Activated T-cell treated with anti-CD3 and anti-CD28 coated beads for 24 hours (primary cell): ENCODE data around the gene RAB26.

Source experiments
- DNase-seq: peaks from one replicate; pipeline ENCODE4 v3.0.0-alpha.2; 2020; ENCODE audit warnings: low read depth

Gene RAB26

DNA sequence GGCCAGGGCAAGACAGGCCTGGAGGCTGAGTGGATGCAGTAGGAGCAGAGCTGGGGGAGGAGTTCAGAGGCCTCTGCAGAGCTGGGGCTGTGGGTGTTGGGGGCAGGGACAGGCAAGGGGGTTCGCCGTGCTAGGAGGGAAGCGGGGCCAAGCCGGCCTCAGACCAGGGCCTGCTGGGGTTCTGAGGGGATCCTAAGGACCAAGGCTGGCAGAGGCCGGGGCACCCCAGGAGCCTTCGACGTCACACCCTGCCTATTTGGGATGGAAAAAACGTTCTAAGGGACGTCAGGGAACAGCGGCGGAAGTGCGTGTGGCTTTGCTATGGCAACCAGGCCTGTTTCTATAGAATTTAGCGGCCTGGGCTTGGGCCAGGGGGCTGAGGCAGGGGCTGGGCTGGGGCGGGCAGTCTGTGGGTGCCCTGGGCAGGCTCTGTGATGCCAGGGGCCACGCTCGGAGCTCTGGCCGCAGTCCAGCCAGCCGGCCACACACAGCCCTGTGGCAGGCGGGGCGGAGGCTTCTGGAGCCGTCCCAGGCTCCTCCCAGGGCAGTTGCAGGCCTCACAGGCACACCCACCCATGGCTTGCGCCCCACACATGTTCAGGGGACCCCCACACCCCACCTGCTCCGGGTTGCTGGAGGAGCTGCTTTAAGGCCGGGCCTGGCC, 10.9 kb downstream of the RAB26 start:
- no peak for DNase-seq

DNA sequence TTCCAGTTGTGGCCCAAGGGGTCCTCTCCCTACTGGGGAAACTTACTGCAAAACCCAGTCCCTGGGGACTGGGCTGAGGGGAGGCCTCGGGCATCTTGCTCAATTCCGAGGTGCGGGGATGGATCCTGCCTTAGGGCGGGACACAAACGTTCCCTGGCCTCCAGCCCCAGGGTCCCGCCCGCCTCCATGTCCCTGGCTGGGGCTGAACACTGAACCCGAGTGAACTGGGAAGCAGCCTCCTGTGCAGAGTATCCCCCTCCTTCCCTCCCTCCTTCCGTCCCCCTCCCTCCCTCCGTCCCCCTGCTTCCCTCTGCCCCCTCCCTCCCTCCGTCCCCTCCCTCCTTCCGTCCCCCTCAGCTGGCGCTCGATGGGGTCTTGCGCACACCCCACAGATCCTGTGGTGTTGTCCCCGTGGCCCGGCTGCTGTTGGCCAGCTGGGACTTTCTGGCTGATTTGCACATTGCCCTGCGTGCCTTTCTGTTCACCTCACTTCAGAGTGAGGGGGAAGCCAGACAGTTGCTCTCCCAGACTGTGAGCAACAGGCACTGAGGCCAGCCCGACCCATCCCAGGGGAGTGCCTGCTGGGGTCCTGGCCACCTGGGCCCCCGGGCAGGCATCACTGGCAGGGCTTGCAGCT, 12.6 kb downstream of the RAB26 start:
- DNase-seq: no peak

DNA sequence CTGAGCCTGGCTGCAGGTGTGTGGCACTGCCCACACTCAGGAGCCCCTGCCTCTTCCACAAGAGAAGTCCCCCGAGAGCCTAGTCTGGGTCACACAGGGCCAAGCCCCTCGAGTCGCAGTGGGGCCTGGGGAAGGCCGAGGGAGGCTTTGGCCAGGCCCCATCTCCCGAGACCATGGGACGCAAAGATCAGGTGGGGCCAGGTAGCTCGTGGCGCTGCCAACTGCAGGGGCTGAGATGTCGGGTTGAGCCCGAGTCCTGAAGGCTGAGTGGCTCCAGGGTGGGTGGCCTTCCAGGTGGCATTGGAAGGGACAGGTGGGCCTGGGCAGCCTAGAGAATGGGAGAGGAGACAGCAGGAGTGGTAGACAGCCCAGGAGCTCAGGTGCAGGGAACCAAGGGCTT, 13.5 kb downstream of the RAB26 start:
- DNase-seq: no peak

DNA sequence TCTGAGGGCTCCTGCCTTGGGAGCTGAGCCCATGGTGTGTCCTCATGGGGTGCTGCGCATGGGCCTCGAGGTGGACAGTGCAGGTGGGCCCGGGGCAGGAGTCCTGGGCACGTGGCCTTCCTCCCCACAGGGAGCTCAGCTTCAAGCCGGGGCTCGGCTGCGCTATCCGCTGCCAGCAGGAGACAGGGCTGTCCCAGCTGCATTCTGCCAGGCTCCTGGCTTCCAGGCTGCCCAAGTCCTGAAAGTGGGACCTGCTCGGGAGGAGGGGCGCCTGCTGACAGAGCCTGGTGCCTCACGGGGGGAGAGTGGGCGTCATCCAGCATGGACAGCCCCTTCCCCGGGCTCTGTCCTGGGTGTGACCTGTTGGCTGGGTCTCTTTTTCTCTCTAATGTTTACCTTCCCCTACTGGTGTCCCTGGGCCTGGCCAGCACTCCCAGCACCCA, 14.3 kb downstream of the RAB26 start:
- DNase-seq: no peak

DNA sequence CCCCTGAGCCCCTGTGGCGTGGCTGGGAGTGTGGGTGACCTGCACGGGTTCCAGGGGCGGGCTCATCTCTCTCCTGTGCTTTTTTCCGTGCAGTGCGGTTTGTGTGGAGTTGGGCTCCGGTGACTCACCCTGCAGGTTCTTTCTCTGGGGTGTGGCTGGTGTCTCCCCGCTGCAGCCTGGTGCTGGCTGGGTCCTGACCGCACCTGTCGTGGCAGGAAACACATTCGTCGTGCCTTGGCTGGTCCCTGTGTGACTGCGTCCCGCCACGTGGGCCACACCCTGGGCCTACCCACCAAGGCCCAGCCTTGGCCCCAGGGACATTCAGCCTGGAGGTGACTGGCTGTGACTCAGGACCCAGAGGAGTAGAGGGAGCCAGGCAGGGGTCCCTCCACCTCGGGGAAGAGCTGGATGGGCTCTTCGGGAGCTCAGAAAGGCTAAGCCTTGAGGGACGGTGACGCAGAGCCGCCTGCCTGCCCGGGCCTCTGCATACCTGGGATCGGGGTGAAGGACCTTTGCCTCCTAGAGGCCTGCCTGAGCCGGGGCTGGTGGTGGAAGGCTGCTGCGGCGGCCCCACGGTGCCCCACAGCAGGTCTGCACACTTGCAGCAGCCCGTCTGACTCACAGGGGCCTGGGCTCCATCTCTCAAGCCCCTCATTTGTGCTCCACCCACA, 14.9 kb downstream of the RAB26 start:
- DNase-seq: no peak

DNA sequence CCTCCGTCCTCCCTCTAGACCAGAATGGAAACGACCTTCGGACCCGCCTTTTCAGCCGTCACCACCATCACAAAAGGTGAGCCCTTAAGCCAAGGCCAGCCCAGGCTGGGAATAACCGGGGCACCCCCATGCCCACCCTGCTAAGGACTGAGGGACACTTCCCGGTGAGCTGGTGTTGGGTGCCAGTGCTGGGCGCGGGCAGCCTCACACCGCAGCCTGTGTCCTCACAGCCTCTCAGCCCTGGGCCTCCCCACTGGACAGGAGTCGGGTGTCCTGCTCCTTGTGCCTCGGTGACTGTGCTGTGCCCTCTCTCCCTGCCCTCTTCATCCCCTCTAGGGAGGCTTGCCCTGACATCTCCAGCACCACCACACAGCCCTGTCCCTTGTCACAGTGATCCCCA, 17.4 kb downstream of the RAB26 start:
- no peak for DNase-seq

DNA sequence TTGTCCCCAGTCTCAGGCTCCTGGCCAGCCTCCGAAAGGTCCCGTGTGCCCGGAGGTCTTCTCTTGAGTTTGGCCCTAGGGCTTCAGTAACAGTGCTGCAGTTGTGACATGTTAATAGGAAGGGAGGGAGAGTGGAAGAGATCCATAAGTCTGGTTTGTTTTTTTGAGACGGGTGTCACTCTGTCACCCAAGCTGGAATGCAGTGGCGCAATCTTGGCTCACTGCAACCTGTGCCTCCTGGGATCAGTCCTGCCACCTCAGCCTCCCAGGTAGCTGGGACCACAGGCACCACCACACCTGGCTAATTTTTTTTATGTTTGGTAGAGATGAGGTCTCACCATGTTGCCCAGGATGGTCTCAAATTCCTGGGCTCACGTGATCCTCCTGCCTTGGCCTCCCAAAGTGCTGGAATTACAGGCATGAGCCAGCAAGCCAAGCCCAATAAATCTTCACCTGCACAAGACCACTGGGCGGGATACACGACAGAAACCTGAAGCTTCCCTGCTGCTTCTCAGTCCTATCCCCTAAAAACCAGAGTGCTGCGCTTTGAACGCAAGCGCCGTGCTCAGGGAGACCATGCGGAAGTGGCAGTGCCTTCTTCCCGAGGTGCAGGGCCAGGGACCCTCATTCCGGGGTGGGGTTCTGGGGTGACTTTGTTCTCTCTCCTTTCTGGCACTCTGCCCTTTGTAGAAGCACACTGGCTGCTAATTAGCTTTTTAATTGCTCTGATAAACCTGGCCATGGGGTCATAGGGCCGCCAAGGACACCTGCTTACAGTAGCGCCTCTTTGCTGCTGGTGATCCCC, 18.0 kb downstream of the RAB26 start:
- no peak for DNase-seq

DNA sequence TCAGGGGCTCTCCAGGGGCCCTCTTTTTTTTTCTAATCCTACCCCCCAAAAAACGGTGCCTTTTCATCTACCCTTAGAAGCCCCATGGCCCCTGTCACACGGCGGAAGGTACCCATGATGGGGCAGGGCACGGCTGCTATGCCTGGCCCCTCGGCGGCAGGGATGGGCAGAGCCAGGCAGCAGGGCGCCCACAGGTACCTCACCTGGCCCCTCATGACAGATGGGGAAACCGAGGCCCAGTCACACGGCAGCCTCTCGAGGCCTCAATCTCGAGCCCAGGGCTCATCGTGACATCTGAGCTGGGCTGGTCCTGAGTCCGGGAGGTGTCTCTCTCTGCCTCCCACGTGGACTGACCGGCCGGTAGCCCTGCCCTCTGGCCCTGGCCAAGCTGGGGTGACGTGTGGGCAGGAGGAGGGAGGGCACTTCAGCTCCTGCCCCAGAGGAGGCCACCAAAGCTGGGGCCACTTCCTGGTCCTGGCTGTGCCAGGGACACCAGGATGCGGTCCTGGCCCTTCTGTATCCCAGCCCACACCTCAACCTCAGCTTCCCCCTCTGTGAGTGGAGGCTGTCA, 18.7 kb downstream of the RAB26 start:
- no peak for DNase-seq

DNA sequence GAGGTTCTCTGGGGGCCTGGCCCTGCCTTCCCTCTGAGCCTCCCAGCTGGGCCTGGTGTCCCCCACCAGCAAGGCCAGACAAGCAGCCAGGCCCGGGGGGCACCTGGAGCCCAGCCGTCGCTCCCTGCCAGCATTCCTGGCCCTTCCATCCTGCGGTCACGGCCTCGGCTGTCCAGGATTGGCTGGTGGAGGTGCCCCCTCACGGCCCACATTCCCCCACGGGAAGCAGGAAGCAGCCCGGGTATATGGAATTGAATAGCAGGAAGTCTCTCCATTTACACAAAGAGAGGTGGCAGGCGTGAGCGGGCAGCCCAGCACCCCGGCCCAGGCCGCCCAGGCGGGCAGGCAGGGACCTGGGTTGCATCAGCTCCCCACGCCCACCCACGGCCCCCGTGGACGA, 21.7 kb downstream of the RAB26 start:
- DNase-seq: no peak

DNA sequence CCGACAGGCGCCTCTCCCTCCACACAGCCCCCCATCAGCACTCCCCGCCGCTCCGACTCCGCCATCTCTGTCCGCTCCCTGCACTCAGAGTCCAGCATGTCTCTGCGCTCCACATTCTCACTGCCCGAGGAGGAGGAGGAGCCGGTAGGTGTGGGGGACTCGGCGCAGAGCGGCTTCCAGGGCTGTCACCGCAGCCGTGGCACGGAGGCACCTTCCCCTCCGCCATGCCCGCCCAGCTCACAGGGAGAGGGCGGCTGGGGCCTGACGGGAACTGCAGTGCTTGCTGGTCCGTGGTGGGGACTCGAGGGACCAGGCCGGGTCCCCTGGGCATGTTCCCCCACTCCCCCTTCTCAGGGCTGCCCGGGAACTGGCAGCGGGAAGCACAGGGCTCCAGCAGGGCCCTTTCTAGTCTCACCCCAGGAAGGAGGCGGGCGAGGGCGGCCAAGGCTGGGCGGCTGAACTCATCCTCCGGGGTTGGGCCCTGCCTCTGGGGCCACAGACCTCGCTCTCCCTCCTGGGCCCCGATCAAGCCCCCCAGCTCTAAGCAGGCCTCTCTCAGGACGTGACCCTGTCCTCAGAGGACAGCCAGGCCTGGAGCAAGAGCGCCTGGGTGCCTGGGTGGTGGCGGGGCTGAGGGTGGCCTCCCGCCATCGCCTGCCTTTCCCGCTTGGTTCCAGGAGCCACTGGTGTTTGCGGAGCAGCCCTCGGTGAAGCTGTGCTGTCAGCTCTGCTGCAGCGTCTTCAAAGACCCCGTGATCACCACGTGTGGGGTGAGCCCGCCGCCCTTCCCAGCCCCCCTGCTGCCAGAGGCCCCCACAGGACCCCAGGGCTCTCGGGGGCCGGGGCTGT, 22.4 kb downstream of the RAB26 start:
- no peak for DNase-seq

DNA sequence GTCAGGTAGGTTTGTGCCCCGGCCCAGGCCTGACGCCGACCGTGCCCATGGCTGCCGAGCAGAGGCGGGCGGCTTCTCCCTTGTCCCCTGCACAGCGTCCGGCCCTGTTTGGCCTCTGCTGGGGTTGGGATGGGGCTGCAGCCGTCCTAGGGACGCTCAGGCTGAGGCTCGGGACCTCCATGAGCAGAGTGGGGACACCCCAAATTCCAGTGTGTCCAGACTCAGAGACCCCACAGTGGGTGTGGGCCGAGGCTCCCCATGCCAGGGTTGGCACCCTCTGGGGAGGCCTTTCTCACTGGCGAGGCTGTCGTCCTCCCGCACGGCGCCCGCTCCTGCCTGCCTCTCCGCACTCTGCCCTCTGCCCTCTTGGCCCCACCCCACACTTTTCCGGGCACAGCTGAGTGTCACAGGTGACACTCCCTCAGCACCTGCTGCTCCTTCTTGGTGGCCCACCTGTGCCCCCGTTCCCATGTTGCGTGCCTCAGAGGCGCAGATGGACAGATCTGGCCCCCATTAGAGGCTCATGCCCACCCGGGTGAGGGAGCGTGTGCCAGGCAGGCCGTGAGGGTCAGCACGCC, 23.3 kb downstream of the RAB26 start:
- DNase-seq: no peak

DNA sequence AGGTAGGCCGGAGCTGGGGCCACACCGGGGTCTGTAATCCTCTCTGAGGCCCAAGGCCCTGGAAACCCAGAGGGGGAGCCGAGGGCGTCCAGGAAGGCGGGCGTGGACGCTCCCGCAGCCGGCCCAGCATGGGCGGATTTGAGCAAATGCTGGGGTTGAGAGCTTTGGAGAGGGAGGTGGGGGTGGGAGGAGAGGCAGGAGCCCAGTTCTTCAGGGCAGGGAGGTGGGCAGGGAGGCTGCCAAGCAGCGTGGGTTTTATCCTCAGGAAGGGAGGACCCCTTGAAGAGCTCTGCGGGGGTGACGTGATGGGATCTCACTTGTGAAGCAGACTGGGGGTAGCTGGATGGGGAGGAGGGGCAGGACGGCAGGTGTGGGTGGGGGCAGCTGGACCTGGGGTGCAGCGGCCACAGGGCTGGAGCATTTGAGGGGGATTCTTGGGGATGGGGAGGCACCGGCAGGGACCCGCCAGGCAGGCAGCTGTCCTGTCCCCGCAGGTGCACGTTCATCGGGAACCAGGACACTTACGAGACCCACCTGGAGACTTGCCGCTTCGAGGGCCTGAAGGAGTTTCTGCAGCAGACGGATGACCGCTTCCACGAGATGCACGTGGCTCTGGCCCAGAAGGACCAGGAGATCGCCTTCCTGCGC, 24.4 kb downstream of the RAB26 start:
- no peak for DNase-seq

DNA sequence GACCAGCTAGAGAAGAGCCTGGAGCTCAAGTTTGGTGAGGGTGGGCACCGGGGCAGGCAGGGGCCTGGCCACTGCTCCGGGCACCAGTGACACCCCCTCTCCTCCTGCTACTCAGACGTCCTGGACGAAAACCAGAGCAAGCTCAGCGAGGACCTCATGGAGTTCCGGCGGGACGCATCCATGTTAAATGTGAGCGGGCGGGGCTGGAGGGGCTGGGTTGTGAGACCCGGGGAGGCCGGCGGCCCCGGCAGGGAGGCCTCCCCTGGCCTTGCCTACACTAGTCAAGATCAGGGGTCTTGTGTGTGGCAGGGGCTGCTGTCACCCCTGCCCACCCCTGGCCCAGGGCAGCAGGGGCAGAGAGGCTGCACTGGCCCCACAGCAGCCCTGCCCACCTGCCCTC, 24.9 kb downstream of the RAB26 start:
- no peak for DNase-seq

DNA sequence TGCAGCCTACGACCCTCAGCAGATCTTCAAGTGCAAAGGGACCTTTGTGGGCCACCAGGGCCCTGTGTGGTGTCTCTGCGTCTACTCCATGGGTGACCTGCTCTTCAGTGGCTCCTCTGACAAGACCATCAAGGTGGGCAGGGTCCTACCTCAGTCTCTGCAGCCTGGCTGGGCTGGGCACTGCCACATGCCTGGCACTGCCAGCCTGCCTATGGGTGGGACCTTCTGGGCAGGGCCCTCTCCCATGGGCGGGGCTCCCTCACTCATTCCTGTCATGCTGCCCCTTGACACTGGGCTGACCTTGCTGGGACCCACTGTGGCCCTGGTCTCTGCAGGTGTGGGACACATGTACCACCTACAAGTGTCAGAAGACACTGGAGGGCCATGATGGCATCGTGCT, 25.5 kb downstream of the RAB26 start:
- no peak for DNase-seq

DNA sequence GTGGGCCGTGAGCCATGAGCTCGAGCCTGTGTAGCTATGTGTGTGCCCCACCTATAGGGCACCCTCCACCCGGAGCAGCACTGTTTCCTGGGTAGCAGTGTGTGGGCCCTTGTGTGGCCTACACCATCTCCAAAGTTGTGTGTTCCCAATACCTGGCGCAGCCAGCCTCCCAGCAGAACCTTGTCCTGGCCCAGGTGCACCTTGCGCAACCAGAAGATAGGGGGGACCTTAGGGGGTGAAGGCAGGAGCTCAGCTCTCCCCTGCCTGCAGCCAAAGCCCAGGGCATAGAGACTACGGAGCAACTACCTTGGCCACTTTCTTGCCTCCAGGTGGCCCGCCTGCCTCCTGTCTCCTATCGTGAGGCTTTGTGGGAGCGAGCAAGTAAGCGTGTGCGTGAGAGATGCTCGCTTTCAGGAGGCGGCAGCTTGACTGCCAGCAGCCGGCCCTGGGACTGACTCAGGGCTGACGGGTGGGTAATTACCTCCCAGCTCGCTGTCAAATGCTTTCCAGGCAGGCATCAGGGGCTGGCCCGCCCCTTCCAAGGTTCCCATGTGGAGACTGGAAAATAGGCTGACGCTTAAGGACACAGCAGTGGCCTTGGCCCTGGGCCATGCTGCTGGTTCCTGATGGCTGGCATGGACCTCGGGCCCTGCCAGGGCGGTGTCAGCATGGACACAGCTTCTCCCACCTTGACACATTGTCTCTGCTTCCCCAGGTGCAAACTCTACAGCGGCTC, 26.1 kb downstream of the RAB26 start:
- no peak for DNase-seq

DNA sequence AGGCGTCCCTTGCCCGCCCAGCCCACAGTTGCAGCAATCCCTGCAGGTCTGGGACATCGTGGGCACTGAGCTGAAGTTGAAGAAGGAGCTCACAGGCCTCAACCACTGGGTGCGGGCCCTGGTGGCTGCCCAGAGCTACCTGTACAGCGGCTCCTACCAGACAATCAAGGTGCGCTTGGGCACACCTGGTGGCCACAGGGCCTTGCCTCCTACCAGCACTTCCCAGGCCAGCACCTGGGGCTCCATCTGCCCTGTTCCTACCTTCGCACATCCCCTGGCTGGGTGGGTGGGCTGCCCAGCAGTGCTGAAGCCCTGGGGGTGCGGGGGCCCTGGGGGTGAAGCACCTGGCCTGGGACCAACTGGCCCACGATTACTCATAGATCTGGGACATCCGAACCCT, 27.0 kb downstream of the RAB26 start:
- DNase-seq: no peak

DNA sequence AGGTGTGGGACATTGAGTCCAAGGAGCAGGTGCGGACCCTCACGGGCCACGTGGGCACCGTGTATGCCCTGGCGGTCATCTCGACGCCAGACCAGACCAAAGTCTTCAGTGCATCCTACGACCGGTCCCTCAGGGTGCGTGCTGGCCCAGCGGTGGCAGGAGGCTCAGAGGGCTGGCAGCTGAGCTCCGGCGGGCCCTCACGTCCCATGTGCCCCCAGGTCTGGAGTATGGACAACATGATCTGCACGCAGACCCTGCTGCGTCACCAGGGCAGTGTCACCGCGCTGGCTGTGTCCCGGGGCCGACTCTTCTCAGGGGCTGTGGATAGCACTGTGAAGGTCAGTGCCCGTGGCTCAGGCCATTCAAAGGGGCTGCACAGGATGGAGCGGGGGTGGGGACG, 27.6 kb downstream of the RAB26 start:
- no peak for DNase-seq

DNA sequence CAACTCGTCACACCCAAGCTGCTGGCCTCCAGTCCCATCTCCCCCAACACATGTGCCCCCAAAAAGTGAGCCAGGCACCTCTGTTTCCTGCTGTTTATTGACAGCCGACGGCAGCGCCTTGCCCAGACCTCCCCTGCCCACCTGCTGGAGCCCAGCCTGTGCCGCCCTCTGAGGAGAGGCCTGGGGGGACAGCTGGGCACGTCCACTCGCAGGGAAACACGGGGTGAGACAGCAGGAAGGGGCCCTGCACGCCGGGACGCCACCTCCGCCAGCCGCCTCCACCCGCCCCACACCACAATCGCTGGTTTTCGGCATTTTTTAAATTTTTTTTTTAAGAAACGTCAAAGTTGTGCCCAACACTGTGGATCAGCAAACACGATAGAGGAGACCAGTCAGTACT, 28.7 kb downstream of the RAB26 start:
- no peak for DNase-seq

DNA sequence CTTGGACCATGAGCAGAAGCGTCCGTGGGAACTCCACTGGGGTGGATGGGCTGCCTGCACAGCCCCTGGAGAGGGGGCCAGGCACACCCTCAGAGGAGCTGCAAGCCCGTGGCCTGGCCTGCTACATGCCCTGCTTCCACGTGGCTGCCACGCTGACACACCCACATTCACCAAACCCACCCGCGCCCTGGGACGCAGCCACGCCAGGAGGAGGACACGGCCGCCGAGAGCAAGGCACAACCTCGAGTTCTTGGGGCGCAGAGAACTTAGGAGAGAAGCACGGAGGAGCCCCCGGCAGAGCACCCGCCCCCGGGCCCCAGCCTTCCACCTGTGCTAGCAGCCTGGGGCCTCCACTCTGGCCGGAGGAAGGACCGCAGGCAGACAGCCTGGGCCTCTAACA, 29.1 kb downstream of the RAB26 start:
- no peak for DNase-seq
